Esophagus muscularis mucosa (tissue), 4 donors: ENCODE results near the gene HNRNPUL2.

Source experiments
- EP300 ChIP-seq: sonication (generic); formaldehyde crosslinking; IDR thresholded peaks from one replicate; pipeline ENCODE4 v1.6.1; 2017; ENCODE audit warnings: antibody characterized with exemption
- POLR2A ChIP-seq: fragments of 450-650 bp; IDR thresholded peaks from one replicate; pipeline ENCODE4 v1.6.1; 2017; ENCODE audit warnings: antibody characterized with exemption, moderate library complexity, mild to moderate bottlenecking, low read depth
- POLR2AphosphoS5 ChIP-seq, 2 donors: sonication (generic); formaldehyde crosslinking; IDR thresholded peaks; one replicate each; pipeline ENCODE4 v1.6.1; 2017; ENCODE audit warnings: antibody characterized with exemption in 2 of 2
- TF ChIP-seq, protein P1 (sequence below), 3 experiments: fragments of 200-600 bp in 2 of 3; fragments of 450-650 bp in 1 of 3; sonication (generic) in 2 of 3; IDR thresholded peaks; one replicate each; pipeline ENCODE4 v1.5.1; 2017 to 2019; ENCODE audit warnings: antibody characterized with exemption in 3 of 3, mild to moderate bottlenecking in 2 of 3, moderate library complexity in 1 of 3

GRCh38 chr11:62673196-62673525 lies 54.1 kb downstream of the HNRNPUL2 start:
- TF ChIP-seq, protein P1, sequence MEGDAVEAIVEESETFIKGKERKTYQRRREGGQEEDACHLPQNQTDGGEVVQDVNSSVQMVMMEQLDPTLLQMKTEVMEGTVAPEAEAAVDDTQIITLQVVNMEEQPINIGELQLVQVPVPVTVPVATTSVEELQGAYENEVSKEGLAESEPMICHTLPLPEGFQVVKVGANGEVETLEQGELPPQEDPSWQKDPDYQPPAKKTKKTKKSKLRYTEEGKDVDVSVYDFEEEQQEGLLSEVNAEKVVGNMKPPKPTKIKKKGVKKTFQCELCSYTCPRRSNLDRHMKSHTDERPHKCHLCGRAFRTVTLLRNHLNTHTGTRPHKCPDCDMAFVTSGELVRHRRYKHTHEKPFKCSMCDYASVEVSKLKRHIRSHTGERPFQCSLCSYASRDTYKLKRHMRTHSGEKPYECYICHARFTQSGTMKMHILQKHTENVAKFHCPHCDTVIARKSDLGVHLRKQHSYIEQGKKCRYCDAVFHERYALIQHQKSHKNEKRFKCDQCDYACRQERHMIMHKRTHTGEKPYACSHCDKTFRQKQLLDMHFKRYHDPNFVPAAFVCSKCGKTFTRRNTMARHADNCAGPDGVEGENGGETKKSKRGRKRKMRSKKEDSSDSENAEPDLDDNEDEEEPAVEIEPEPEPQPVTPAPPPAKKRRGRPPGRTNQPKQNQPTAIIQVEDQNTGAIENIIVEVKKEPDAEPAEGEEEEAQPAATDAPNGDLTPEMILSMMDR (IDR thresholded peaks at IDR 0.05) = no peak
- no peak for TF ChIP-seq POLR2AphosphoS5 (IDR thresholded peaks at IDR 0.05)
- no peak for TF ChIP-seq POLR2A
- TF ChIP-seq EP300 = no peak
